Cardiac muscle cell (in vitro differentiated cells and primary cell): ENCODE results near the gene DRAXIN. TPM values are rescaled to one million over a fixed set of nuclear protein-coding genes. Genes with fewer than 3 reads are reported as not detected.

Experiments
- DNase-seq, 2 donors: peaks; one replicate each; pipeline versions ENCODE4 v3.0.0 to v3.0.0-alpha.2; 2010 to 2017; ENCODE audit warnings: low read depth in 1 of 2, low spot score in 1 of 2
- H3K27ac ChIP-seq: fragments of 200-600 bp; sonication (generic); 2 replicates; pipeline ENCODE4 v1.5.1; 2016
- H3K27me3 ChIP-seq: fragments of 200-600 bp; sonication (generic); 2 replicates; pipeline ENCODE4 v1.6.0; 2016; ENCODE audit warnings: control low read depth
- H3K36me3 ChIP-seq: fragments of 200-600 bp; sonication (generic); 2 replicates; pipeline ENCODE4 v1.5.1; 2016; ENCODE audit warnings: control low read depth
- H3K4me1 ChIP-seq: fragments of 200-600 bp; sonication (generic); 2 replicates; pipeline ENCODE4 v1.8.1; 2017; ENCODE audit warnings: low read depth, mild to moderate bottlenecking, mixed run types
- H3K4me3 ChIP-seq: fragments of 200-600 bp; sonication (generic); 2 replicates; pipeline ENCODE4 v1.5.1; 2016; ENCODE audit warnings: mild to moderate bottlenecking
- H3K9me3 ChIP-seq: fragments of 200-600 bp; sonication (generic); 2 replicates; pipeline ENCODE4 v1.5.1; 2017; ENCODE audit warnings: low read depth, mild to moderate bottlenecking, control low read depth
- polyA plus RNA-seq: library from polyadenylated mRNA; unstranded; fragments of >200 nt; fragmentation: Nextera tagmentation; extraction: Ambion mirVana; gene quantifications from 2 replicates; pipeline ENCODE4 v1.2.1, GENCODE V29; 2016
- total RNA-seq: library from RNA; depleted of rRNA; stranded (reverse); fragments of >200 nt; gene quantifications from 2 replicates; pipeline ENCODE4 v1.2.3, GENCODE V29; 2016
- TF ChIP-seq, protein P1 (sequence below): IDR thresholded peaks from 2 replicates; pipeline ENCODE4 v1.5.1; 2012; ENCODE audit warnings: low read depth, mild to moderate bottlenecking, low read length

DRAXIN gene
- total and polyA plus RNA-seq, 2 experiments from 2014 or later: 0.36 TPM; not detected in 1

DNA sequence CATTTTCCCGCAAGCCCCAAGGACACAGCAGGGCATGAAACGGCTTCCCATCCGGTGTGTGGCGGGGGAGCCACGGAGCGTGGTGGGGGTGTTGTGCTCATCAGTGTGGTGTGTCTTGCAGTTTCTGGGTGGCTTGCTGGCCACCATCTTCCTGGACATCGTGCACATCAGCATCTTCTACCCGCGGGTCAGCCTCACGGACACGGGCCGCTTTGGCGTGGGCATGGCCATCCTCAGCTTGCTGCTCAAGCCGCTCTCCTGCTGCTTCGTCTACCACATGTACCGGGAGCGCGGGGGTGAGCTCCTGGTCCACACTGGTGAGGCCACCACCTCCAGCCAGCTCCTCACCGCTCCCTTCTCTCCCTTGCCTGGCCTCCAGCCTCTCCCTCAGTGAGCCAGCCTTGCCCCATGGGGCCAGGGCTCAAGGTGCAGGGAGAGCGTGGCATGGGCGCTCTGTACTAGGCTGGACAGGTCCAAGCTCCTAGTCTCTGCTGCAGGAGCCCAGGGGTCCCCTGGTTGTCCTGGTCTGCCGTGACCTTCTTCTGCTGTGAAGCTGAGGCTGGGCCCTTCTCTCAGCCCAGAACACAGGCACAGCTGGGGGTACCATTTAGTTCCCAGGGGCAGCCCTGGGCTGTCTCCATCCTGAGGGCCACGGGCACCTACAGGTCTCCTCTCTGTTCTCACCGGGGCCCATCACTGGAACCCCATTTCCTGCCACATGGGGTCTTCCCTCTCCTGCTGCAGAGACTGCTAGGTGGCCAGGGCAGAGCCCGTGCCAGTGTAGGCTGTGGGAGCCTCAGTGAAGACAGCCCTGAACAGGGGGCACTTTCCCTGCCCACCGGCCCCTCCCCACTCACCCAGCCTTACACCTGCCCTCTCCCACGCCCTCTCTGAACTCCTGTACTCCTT, 57.0 kb downstream of the DRAXIN start:
- TF ChIP-seq, protein P1, sequence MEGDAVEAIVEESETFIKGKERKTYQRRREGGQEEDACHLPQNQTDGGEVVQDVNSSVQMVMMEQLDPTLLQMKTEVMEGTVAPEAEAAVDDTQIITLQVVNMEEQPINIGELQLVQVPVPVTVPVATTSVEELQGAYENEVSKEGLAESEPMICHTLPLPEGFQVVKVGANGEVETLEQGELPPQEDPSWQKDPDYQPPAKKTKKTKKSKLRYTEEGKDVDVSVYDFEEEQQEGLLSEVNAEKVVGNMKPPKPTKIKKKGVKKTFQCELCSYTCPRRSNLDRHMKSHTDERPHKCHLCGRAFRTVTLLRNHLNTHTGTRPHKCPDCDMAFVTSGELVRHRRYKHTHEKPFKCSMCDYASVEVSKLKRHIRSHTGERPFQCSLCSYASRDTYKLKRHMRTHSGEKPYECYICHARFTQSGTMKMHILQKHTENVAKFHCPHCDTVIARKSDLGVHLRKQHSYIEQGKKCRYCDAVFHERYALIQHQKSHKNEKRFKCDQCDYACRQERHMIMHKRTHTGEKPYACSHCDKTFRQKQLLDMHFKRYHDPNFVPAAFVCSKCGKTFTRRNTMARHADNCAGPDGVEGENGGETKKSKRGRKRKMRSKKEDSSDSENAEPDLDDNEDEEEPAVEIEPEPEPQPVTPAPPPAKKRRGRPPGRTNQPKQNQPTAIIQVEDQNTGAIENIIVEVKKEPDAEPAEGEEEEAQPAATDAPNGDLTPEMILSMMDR: no peak
- no peak for DNase-seq
- Histone ChIP-seq H3K36me3 (peaks cover 3% of the 10 kb centered on the region), H3K27ac (no peak overlapping the region), H3K4me1 (peaks cover 22% of the 10 kb centered on the region), H3K9me3 (no peaks in the 10 kb centered on the region), H3K4me3 (no peak overlapping the region), H3K27me3 (no peaks in the 10 kb centered on the region)

DNA sequence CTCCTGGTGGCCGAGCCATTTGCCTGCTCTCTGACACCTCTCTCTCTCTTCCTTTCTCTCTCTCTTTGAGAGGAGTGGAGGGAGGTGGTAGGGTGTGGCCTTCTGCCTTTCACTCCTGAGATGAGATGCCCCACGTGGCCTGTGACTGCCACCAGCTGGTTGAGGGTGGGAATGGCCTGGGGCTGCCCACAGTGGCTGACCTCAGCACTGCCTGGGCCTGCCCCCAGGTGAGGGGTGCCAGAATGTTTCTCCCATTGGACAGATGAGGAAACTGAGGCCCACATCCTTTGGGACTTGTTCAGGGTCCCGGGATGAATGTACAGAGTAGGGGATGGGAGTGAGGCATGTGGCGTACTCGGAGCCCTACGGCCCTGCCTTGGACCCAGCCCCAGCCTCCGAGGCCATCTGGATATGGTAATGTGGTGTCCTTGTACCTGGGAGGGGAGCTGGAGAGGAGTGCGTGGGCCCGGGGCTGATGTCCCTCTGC, 57.7 kb downstream of the DRAXIN start:
- no peaks in the 10 kb centered on the region for H3K9me3 ChIP-seq
- peak in 1 of 2 donors; percentile 37 for DNase-seq
- TF ChIP-seq, protein P1: no peak

DNA sequence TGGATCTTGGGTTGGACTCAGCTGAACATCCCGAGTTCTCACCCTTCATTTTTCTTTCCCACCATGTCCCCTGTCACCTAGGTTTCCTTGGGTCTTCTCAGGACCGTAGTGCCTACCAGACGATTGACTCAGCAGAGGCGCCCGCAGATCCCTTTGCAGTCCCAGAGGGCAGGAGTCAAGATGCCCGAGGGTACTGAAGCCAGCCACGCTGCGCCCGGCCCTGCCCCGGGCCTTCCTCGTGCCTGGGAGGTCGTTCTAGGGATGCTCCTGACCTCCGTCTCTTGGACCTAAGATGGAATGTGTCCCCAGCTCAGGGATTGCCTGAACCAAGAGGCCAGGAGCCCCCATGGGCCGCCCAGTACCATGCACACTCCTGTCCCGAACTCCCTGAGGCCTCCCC, 58.5 kb downstream of the DRAXIN start:
- Histone ChIP-seq H3K4me3 (no peak overlapping the region), H3K27me3 (no peaks in the 10 kb centered on the region), H3K9me3 (no peaks in the 10 kb centered on the region), H3K4me1 (peaks cover 31% of the 10 kb centered on the region), H3K27ac (no peak overlapping the region), H3K36me3 (peaks cover 3% of the 10 kb centered on the region)
- no peak for DNase-seq
- TF ChIP-seq, protein P1: no peak

More for the DNA sequence above, 57.7 kb downstream of the DRAXIN start:
- peaks cover 29% of the 10 kb centered on the region for H3K4me1 ChIP-seq
- H3K36me3 ChIP-seq: peaks cover 3% of the 10 kb centered on the region
- no peaks in the 10 kb centered on the region for H3K27me3 ChIP-seq
- no peak overlapping the region for H3K27ac ChIP-seq
- H3K4me3 ChIP-seq: no peak overlapping the region

DNA sequence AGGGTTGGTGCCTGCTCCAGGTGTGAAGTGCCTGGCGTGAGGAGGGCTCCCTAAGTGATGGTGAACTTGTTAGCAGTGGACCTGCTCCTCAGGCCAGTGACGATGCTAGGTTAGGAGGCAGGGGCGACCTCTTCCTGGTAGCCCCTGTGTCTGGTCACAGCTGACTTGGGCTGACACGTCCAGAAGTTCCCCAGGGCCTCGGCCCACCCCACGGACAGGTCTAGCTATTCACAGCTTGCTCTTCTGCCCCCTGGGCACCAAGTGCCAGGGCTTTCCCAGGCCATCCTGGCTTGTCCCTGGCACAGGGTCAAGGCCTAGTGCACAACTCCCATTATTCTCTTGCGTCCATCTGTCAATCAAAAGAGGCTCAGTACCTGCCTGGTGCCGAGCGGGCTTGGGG, 59.6 kb downstream of the DRAXIN start:
- Histone ChIP-seq H3K9me3 (no peaks in the 10 kb centered on the region), H3K36me3 (peaks cover 3% of the 10 kb centered on the region), H3K27me3 (no peaks in the 10 kb centered on the region), H3K27ac (no peak overlapping the region), H3K4me3 (no peak overlapping the region), H3K4me1 (peaks cover 31% of the 10 kb centered on the region)
- TF ChIP-seq, protein P1: no peak
- DNase-seq: no peak

DNA sequence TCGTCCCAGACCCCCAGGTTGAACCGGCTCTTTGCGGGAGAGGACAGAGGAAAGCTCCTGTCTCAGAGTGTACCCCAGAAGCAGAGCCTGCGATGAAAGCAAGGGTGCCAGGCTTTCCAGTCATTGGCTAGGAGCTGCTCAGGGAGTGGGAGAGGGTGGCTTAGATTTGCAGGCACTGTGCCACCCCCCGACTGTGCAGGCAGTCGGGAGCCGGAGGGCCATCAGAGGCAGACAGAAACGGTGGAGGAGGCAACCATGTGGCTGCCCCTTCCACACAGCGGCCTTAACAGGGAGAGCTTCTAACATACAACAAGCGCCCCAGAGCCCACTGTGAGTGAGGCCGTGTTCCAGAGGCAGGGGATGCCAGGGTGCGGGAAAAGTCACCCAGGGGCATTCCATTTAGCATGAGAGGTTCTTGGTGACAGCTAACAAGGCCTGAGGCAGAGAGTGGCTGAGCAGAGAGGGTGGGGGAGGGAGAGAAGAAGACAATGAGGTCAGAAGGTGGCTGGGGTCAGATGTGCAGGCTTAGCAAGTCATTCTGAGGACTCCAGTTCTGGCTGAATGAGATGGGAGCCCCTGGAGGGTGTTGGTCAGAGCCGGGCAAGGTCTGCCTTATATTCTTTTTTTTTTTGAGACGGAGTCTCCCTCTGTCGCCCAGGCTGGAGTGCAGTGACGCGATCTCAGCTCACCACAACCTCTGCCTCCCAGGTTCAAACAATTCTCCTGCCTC, 61.0 kb downstream of the DRAXIN start:
- Histone ChIP-seq H3K27me3 (no peaks in the 10 kb centered on the region), H3K9me3 (no peaks in the 10 kb centered on the region), H3K36me3 (peaks cover 3% of the 10 kb centered on the region), H3K27ac (peak overlapping the region; percentile 58), H3K4me1 (peaks cover 21% of the 10 kb centered on the region), H3K4me3 (no peak overlapping the region)
- TF ChIP-seq, protein P1: no peak
- peak in 1 of 2 donors; percentile 42 for DNase-seq
